AG04450 (cell line): Measurements from ENCODE around the gene NBEAL2. TPM values are rescaled to one million over a fixed set of nuclear protein-coding genes. Genes with fewer than 3 reads are reported as not detected.

Experiments
- CTCF ChIA-PET: fragments of 300-600, 350-600 bp; formaldehyde crosslinking; extraction: SDS; loops from one replicate; lab custom pipeline; 2022; ENCODE audit warnings: antibody characterized with exemption, inconsistent platforms; lab: Charles Lee
- POLR2A ChIA-PET: fragments of 350-600 bp; formaldehyde crosslinking; extraction: SDS; loops from one replicate; lab custom pipeline; 2021; ENCODE audit warnings: antibody characterized with exemption, inconsistent platforms; lab: Yijun Ruan, JAX
- DNase-seq: peaks from one replicate; pipeline ENCODE4 v3.0.0-alpha.2; 2011; ENCODE audit warnings: low read depth, low spot score
- H3K27ac ChIP-seq: one replicate; pipeline ENCODE4 v1.5.1; 2012; ENCODE audit warnings: low read depth, low read length, control low read depth
- H3K27me3 ChIP-seq: one replicate; pipeline ENCODE4 v1.6.0; 2012; ENCODE audit warnings: low read length; ENCODE audit not compliant: control insufficient read depth, insufficient read depth
- H3K4me3 ChIP-seq: 2 replicates; pipeline ENCODE4 v1.5.1; 2011; ENCODE audit warnings: mild to moderate bottlenecking, low read depth, low read length, control low read depth
- H3K9me3 ChIP-seq: 2 replicates; pipeline ENCODE4 v1.5.1; 2012; ENCODE audit warnings: low read length; ENCODE audit not compliant: control insufficient read depth, insufficient read depth
- CTCF ChIP-seq: IDR thresholded peaks from 2 replicates; pipeline ENCODE4 v1.5.1; 2011; ENCODE audit warnings: low read depth, low read length, control low read depth, inconsistent platforms
- polyA plus RNA-seq: library from polyadenylated mRNA; depleted of rRNA; stranded (reverse); fragments of >200 nt; gene quantifications from 2 replicates; pipeline ENCODE4 v1.2.3, GENCODE V29; 2011; rRNA removed
- small RNA-seq: library from RNA; depleted of rRNA; stranded (forward); fragments of <200 nt; gene quantifications from one replicate; pipeline ENCODE3, GENCODE V24; 2012; ENCODE audit warnings: low read depth; ENCODE audit not compliant: insufficient read length

Gene NBEAL2
- polyA plus RNA-seq, 1 experiment, result 2.1 TPM

DNA sequence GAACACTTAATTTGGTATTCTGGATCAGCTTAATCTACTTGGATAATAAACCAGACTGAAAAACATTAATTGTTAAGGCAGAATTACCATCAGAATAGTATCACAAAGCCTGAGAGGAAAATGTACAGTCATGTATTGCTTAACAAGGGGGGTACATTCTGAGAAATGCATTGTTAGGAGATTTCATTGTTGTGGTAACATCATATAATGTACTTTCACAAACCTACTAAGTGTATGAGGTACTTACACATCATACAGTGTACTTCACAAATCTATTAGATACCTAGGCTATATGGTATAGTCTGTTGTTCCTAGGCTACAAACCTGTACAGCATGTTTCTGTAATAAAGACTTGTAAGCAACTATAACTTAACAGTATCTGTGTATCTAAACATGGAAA lies 68.2 kb downstream of the NBEAL2 start:
- no peak for DNase-seq
- H3K27ac ChIP-seq, result no peak overlapping the region
- CTCF ChIA-PET, result no interaction called here
- TF ChIP-seq CTCF, result no peak
- no peaks in the 10 kb centered on the region for H3K27me3 ChIP-seq
- POLR2A ChIA-PET, result no interaction called here
- no peak overlapping the region for H3K4me3 ChIP-seq
- H3K9me3 ChIP-seq, result no peaks in the 10 kb centered on the region

GRCh38 chr3:47054412-47054811 lies 74.9 kb downstream of the NBEAL2 start:
- Histone ChIP-seq H3K27me3 (no peaks in the 10 kb centered on the region), H3K27ac (no peak overlapping the region), H3K4me3 (no peak overlapping the region), H3K9me3 (no peaks in the 10 kb centered on the region)
- no peak for TF ChIP-seq CTCF
- POLR2A ChIA-PET, result no interaction called here
- CTCF ChIA-PET, result no interaction called here
- DNase-seq, result no peak

GRCh38 chr3:47056705-47057104 lies 77.2 kb downstream of the NBEAL2 start:
- no peak overlapping the region for H3K4me3 ChIP-seq
- CTCF ChIA-PET, result no interaction called here
- no peaks in the 10 kb centered on the region for H3K9me3 ChIP-seq
- POLR2A ChIA-PET, result no interaction called here
- no peak overlapping the region for H3K27ac ChIP-seq
- no peak for TF ChIP-seq CTCF
- no peak for DNase-seq
- H3K27me3 ChIP-seq, result no peaks in the 10 kb centered on the region

GRCh38 chr3:47057212-47057671 lies 77.8 kb downstream of the NBEAL2 start:
- H3K9me3 ChIP-seq, result no peaks in the 10 kb centered on the region
- CTCF ChIA-PET, result no interaction called here
- POLR2A ChIA-PET, result no interaction called here
- H3K27ac ChIP-seq, result no peak overlapping the region
- DNase-seq, result no peak
- no peaks in the 10 kb centered on the region for H3K27me3 ChIP-seq
- no peak for TF ChIP-seq CTCF
- H3K4me3 ChIP-seq, result no peak overlapping the region

Small RNA genes lying within 50 kb of the gene (small RNA-seq; reads per million reads assigned to genes)
- not detected for gene MRPL57P3

Other genes starting within 250 kb of the NBEAL2 start
- not detected in 2 replicates for gene MYL3, start 116.2 kb upstream of the NBEAL2 start, polyA plus RNA-seq
- gene PTH1R, start 101.9 kb upstream of the NBEAL2 start, polyA plus RNA-seq, result 0.05 and 0.09 TPM in 2 replicates
- gene CCDC12, start 2.9 kb upstream of the NBEAL2 start, polyA plus RNA-seq, result 18.3 and 18.4 TPM in 2 replicates
- gene SETD2, start 184.4 kb downstream of the NBEAL2 start, polyA plus RNA-seq, result 25.9 and 30.8 TPM in 2 replicates